ENCODE measurements around the gene CYP4F22.
"Not testable (repeated sequence)": the region's sequence is repeated elsewhere in the genome, so short reads cannot be mapped to it uniquely, and the experiment has no call there.

The CYP4F22 gene

GRCh38 chr19:15488489-15489226 is 19.7 kb upstream of the CYP4F22 start:
- DNase-seq (ENCODE audit: low read depth, low spot score), result no peak

DNA sequence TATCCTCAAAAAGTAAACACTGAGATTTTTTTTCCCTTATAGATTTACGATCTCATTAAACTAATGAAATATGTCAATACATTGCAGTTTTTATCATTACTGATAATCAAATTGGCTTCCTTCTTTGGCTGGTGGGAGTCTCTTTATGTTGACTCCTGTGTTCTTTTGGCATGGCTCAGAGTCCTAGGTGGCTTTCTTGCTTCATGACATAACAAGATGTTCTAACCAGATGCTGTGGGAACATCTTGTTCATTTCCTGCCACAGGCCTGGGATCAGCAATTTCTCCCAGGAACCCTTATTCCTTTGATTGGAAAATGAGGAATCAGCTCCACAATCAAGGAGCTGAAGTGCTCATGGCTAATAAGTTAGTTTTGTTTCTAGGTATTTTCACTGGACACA is 13.2 kb upstream of the CYP4F22 start:
- no peak for DNase-seq (ENCODE audit: low read depth, low spot score)

DNA sequence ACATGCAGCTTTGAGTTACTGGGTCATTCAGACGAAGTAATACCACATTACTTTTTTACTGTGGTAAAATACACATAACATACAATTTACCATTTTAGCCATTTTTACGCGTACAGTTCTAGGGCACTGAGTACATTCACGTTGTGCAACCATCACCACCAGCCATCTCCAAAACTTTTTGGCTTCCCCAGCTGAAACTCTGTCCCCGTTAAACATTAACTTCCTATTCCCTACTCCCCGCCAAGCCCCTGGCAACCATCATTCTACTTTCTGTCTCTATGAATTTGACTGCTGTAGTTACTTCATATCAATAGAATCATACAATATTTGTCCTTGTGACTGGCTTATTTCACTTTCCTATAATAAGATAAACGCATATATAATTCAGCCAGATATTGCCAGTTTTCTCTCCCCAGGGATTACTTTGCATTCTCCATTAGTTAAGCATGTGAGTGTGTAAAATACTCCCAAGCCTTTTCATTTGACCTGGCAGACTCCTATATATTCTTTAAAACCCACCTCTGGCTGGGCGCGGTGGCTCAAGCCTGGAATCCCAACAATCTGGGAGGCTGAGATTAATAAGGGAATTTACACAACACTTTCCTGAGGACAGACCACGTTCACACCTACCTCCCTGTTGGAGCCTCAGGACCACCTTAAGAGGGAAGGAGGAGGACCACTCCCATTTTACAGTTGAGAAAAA is 10.0 kb upstream of the CYP4F22 start:
- DNase-seq (ENCODE audit: low read depth, low spot score), result no peak

- no peak for DNase-seq (ENCODE audit: low read depth, low spot score)
Measured at GRCh38 chr19:15498910-15499309, 9.4 kb upstream of the CYP4F22 start.

- no peak for DNase-seq (ENCODE audit: low read depth, low spot score)
Measured at GRCh38 chr19:15501596-15501995, 6.7 kb upstream of the CYP4F22 start.

DNA sequence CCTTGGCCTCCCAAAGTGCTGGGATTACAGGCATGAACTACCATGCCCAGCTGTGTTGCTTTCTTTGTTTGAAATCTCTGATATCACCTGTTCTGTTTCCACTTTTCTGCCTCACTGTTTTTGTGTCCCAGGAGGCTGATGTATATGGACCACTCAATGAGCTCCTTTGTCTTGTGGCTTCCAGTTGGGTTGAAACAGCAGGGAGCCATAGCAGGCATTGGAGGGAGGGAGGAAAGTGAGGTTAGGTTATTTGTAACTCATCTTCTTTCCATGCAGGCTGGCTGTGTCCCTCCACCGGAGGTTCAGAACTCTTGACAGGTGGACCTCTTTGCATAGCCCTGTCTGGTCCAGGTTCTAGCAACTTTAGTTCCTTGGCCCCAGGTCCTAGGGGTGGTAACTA is 6.1 kb upstream of the CYP4F22 start:
- DNase-seq (ENCODE audit: low read depth, low spot score), result no peak

DNA sequence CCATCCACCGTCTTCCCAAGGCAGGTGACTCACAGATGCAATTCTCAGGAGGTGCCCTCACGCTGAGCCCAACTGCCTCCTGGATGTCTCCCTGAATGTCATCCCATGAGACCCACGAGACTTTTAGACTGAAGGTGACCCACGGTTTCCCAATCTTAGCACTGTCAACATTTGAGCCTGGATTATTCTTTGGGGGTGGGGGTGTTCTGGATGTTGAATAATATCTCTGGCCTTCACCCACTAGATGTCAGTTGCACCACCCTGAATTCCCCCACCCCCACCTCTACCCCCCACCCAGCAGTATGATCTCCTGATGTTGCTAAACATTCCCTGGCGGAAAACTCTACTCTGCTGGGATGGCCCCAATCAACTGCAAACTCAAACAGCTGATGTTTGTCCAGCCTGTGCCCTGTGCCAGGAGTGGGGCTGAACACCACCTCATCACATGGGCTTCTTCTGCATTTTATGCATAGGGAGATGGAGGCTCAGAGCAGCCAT is 2.2 kb upstream of the CYP4F22 start:
- no peak for DNase-seq (ENCODE audit: low read depth, low spot score)

GRCh38 chr19:15507068-15508034 is 974 bp upstream of the CYP4F22 start:
- no peak for DNase-seq (ENCODE audit: low read depth, low spot score)

GRCh38 chr19:15511671-15512424 is 3.5 kb downstream of the CYP4F22 start:
- no peak for DNase-seq (ENCODE audit: low read depth, low spot score)

DNA sequence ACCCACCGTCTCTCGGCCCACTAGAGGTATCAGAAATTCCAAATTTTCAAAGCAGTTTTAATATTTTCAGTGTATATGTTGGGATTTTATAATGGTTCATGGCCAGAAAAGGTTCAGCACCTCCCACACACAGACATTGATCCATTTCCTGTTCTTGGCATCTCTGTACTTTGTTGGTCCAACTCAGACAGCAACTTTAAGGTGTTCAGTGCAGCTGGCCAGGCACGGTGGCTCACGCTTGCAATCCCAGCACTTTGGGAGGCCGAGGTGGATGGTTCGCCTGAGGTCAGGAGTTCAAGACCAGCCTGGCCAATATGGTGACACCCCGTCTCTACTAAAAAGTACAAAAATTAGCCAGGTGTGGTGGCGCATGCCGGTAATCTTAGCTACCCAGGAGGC is 6.9 kb downstream of the CYP4F22 start:
- DNase-seq (ENCODE audit: low read depth, low spot score), result not testable (repeated sequence)

DNA sequence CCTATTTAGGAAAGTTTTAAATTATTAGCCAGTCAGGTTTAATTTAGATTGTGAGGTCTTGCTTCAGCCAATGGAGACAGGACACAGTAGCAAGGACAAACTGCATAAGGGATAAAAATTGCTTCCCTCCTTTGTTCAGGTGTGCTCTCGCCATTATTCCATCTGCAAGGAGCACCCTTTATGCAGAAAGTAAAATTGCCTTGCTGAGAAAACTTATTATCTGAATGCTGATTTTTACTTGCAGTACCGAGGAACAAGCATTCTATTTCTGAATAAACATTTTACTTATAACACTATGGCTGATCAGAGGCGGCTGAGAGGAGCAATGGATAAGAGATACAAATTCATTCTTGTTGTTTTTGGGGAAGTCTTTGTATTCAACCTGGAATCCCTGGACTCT is 8.0 kb downstream of the CYP4F22 start:
- DNase-seq (ENCODE audit: low read depth, low spot score), result no peak

DNA sequence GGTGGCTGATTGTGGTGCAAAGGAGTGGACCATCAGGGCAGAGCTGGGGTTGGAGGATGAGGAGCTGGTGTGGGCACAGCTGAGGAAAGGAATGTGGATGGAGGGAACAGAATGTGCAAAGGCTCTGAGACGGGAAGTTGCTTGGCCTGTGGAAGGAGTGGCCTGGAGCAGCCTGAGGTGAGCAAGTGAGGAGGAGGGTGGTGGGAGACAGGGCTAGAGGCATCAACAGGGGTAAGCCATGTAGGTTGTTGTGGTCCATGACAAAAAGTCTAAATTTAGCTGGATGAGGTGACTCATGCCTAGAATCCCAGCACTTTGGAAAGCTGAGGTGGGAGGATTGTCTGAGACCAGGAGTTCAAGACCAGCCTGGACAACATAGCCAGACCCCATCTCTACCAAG is 9.5 kb downstream of the CYP4F22 start:
- no peak for DNase-seq (ENCODE audit: low read depth, low spot score)

GRCh38 chr19:15519433-15519976 is 11.2 kb downstream of the CYP4F22 start:
- DNase-seq (ENCODE audit: low read depth, low spot score), result no peak

GRCh38 chr19:15524781-15525180 is 16.5 kb downstream of the CYP4F22 start:
- no peak for DNase-seq (ENCODE audit: low read depth, low spot score)

DNA sequence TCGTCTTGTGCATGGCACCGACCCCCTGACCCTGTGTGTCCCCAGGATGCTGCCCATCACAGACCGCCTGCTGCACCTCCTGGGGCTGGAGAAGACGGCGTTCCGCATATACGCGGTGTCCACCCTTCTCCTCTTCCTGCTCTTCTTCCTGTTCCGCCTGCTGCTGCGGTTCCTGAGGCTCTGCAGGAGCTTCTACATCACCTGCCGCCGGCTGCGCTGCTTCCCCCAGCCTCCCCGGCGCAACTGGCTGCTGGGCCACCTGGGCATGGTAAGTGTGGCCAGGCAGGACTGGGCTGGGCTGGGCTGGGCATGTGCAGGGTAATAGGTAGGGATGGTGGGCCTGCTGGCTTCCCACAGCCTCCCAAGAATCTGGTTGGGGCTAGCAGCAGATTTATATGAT is 17.0 kb downstream of the CYP4F22 start:
- DNase-seq (ENCODE audit: low read depth, low spot score), result no peak

- no peak for DNase-seq (ENCODE audit: low read depth, low spot score)
Measured at GRCh38 chr19:15526408-15526807, 18.1 kb downstream of the CYP4F22 start.

DNA sequence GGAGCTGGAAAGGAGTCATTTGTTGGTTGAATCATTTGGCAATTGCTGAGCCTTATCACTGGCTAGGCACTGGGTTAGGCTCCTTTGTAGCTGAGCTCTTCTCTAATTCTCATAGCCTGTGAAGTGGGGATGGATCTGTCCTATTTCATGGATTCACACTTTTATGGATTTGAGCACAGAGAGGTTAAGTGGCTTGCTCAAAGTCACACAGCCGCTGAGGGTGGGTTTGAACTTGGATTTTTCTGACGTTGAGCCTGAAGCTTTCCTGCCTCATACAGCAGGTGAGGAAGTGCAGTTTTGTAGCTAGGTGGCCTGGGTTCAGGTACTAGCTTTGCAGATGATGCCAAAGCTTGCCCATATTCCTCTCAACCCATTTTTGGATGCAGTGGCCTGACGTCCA is 19.4 kb downstream of the CYP4F22 start:
- DNase-seq (ENCODE audit: low read depth, low spot score), result no peak

- no peak for DNase-seq (ENCODE audit: low read depth, low spot score)
Measured at GRCh38 chr19:15529774-15530372, 21.5 kb downstream of the CYP4F22 start.

DNA sequence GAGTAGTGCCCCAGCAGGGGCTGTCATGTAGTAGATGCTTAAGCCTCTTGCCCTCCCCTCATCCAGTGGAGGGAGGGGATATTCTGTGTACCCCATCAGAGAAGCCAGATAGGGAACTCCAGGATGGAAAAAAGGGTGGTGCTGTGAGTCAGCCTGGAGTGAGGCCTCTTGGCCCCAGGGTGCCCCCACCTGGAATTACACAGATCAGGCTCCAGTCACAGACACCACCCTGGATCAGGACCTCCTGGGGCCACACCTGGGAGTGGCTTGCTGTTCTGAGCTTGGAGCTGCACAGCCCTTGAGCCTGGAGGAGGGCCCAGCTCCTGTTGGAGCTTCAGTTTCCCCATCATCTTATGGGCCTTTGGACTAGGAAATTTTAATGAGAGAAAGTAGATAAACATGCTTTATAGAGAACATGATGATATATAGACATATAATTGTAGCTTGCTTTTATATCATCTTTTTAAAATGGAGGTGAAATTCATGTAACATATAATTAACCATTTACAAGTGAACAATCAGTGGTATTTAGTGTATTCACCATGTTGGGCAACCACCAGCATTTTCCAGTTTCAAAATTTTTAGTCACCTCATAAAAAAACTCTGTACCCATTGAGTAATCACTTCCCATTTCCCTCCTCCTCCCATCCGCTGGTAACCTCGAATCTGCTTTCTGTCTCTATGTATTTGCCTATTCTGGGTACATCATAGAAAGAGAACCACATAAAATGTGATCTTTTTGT is 24.6 kb downstream of the CYP4F22 start:
- DNase-seq (ENCODE audit: low read depth, low spot score), result no peak

DNA sequence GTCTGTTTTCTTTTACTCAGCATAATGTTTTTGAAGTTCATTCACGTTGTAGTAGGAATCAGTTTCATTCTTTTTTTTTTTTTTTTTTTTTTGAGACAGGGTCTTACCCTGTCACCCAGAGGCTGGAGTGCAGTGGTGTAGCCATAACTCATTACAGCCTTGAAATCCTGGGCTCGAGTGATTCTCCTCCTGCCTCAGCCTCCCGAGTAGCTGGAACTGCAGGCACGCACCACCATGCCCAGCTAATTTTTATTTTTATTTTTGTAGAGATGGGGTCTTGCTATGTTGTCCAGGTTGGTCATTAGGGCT is 25.2 kb downstream of the CYP4F22 start:
- not testable (repeated sequence) for DNase-seq (ENCODE audit: low read depth, low spot score)

Measured in iPS DF 19.7 (cell line).